Activated CD8-positive, alpha-beta T cell treated with anti-CD3 and anti-CD28 coated beads for 36 hours (primary cell): ENCODE results near the gene PDE4B. TPM values are rescaled to one million over a fixed set of nuclear protein-coding genes. Genes with fewer than 3 reads are reported as not detected.

Experiments used
- ATAC-seq: fragments of 200-7000 bp; cut with Tn5 transposase; one replicate; pipeline ENCODE4 v1.10.0; 2021; ENCODE audit warnings: mild to moderate bottlenecking, moderate library complexity
- CTCF ChIA-PET: fragments of 350-600 bp; sonication (Branson Sonifier 250); formaldehyde crosslinking; loops from one replicate; lab custom pipeline; 2021; ENCODE audit warnings: antibody characterized with exemption; lab: Charles Lee
- POLR2A ChIA-PET: fragments of 350-600 bp; sonication (Branson Sonifier 250); formaldehyde crosslinking; loops from one replicate; lab custom pipeline; 2021; ENCODE audit warnings: antibody characterized with exemption; lab: Charles Lee
- DNase-seq: peaks from one replicate; pipeline ENCODE4 v3.0.0-alpha.2; 2020
- H3K27ac Mint-ChIP-seq: one replicate; pipeline ENCODE4 v1.8.0; 2021; ENCODE audit warnings: mild to moderate bottlenecking, mixed read lengths
- H3K27me3 Mint-ChIP-seq: one replicate; pipeline ENCODE4 v1.8.0; 2021; ENCODE audit warnings: mixed read lengths
- H3K36me3 Mint-ChIP-seq: one replicate; pipeline ENCODE4 v1.8.0; 2021; ENCODE audit warnings: low read depth, mixed read lengths
- H3K4me1 Mint-ChIP-seq: one replicate; pipeline ENCODE4 v1.8.0; 2021; ENCODE audit warnings: low read depth, mixed read lengths
- H3K4me3 Mint-ChIP-seq: one replicate; pipeline ENCODE4 v1.8.0; 2021; ENCODE audit warnings: mild to moderate bottlenecking, moderate library complexity, mixed read lengths
- H3K9me3 Mint-ChIP-seq: one replicate; pipeline ENCODE4 v1.8.0; 2021; ENCODE audit warnings: mixed read lengths
- intact Hi-C: fragments of 100-400 bp; cut with micrococcal nuclease; formaldehyde crosslinking; loops from one replicate; pipeline ENCODE4 v1.10.0; 2022
- total RNA-seq, 2 experiments: library from RNA; stranded (reverse); gene quantifications; one replicate each; pipeline ENCODE4 v1.2.3, GENCODE V29; 2021
- TF ChIP-seq, protein P1 (sequence below): fragments of 200-600 bp; IDR thresholded peaks from one replicate; pipeline ENCODE4 v1.8.0; 2022; ENCODE audit warnings: antibody characterized with exemption, mild to moderate bottlenecking

PDE4B gene
- total RNA-seq, 2 experiments from 2014 or later: 32.4 to 33.1 TPM

DNA sequence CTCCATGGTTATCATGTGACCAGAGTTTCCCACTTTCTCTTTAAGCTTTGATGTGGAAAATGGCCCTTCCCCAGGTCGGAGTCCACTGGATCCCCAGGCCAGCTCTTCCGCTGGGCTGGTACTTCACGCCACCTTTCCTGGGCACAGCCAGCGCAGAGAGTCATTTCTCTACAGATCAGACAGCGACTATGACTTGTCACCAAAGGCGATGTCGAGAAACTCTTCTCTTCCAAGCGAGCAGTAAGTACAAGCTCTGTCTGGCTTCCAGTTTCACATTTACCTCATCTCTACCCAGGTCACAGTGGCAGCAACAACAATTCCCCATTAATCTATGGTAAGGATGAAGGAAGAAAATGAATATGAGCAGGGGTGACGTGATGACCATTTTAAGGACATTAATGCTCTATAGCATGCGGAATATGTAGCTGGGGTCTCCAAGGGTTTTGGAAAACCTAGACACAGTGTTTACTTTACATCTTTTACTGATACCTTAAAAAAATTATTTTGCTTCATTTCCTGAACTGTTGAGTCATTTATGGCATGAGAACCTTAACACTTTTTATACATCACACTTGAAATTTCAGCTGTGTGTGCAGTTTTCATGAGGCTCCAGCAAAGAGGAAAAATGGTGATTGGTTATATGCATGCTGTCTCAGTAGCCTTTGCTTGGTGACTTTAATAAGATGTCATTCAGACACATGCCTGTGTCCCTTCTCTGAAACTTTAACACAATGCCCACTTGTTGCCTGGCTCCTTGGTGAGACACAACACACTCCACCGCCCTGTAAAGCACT lies 454.9 kb downstream of the PDE4B start:
- peaks cover 31% of the 10 kb centered on the region for H3K4me1 Mint-ChIP-seq
- intact Hi-C loops: loop anchor here (10.0 kb wide), 2 partner anchors 433 to 477 kb away; no protein-coding TSS in a partner anchor
- H3K9me3 Mint-ChIP-seq: no peaks in the 10 kb centered on the region
- peaks cover 2% of the 10 kb centered on the region for H3K27me3 Mint-ChIP-seq
- no peaks in the 10 kb centered on the region for H3K36me3 Mint-ChIP-seq
- H3K27ac Mint-ChIP-seq: peak overlapping the region; percentile 84
- DNase-seq: peak; percentile 54
- H3K4me3 Mint-ChIP-seq: peak overlapping the region; percentile 61
- peak; percentile 56 for ATAC-seq
- ChIA-PET POLR2A (interaction anchor here (0.6 to 2.9 kb wide), 14 partner anchors 10 to 1371 kb away, joined by 3 to 15 read pairs (median 4); no protein-coding TSS in a partner anchor), CTCF (interaction anchor here (1.0 to 22.3 kb wide), 18 partner anchors 28 to 291 kb away, joined by 3 to 512 read pairs (median 4); no protein-coding TSS in a partner anchor)
- TF ChIP-seq, protein P1, sequence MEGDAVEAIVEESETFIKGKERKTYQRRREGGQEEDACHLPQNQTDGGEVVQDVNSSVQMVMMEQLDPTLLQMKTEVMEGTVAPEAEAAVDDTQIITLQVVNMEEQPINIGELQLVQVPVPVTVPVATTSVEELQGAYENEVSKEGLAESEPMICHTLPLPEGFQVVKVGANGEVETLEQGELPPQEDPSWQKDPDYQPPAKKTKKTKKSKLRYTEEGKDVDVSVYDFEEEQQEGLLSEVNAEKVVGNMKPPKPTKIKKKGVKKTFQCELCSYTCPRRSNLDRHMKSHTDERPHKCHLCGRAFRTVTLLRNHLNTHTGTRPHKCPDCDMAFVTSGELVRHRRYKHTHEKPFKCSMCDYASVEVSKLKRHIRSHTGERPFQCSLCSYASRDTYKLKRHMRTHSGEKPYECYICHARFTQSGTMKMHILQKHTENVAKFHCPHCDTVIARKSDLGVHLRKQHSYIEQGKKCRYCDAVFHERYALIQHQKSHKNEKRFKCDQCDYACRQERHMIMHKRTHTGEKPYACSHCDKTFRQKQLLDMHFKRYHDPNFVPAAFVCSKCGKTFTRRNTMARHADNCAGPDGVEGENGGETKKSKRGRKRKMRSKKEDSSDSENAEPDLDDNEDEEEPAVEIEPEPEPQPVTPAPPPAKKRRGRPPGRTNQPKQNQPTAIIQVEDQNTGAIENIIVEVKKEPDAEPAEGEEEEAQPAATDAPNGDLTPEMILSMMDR: no peak

DNA sequence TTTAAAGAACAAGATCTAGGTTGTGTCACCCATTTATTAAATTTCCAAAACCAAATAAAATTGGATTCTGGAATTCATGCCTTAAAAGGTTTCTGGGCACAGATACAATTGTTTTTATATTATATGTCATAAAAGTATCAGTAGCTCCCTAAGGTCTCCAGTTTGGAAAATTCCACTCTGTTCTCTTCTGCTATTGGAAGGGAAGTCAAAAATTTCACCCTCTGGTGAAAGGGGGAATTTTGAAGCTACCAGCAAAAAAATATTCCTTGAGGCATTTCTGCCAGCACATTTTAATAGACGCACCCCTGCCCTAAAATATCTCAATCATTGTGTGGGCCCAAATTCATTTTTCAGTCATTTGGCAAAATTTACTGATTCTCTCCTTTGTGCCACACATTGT lies 455.6 kb downstream of the PDE4B start:
- POLR2A ChIA-PET: interaction anchor here (0.6 to 2.9 kb wide), 8 partner anchors 10 to 560 kb away, joined by 3 to 15 read pairs (median 4); no protein-coding TSS in a partner anchor
- Mint-ChIP-seq H3K36me3 (no peaks in the 10 kb centered on the region), H3K27ac (no peak overlapping the region), H3K4me3 (no peak overlapping the region), H3K9me3 (no peaks in the 10 kb centered on the region), H3K27me3 (peaks cover 2% of the 10 kb centered on the region), H3K4me1 (peaks cover 33% of the 10 kb centered on the region)
- intact Hi-C loops: loop anchor here (10.0 kb wide), 2 partner anchors 433 to 477 kb away; no protein-coding TSS in a partner anchor
- CTCF ChIA-PET: interaction anchor here (1.0 to 22.3 kb wide), 15 partner anchors 28 to 289 kb away, joined by 3 to 512 read pairs (median 4); no protein-coding TSS in a partner anchor
- no peak for DNase-seq
- no peak for ATAC-seq
- TF ChIP-seq, protein P1: no peak

DNA sequence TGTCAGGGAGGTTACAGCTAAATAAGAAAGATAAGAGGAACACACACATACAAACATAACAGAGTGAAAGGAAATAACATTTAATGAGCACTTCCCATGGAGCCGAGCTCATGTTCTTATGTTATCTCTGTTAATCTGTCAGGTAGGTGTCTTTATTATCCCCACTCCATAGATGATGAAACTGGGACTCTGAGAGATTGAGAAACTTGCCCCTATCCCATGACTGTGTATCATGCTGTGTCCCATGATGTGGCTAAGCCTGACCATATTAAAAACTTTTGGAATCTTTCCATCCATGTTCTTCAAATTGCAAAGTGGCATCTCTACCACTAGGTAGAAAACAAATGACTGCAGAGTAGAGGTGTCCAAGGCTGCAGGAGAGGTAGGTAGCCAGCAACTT lies 456.1 kb downstream of the PDE4B start:
- intact Hi-C loops: loop anchor here (10.0 kb wide), 2 partner anchors 434 to 476 kb away; no protein-coding TSS in a partner anchor
- POLR2A ChIA-PET: interaction anchor here (0.6 to 2.9 kb wide), 3 partner anchors 34 to 197 kb away, joined by 3 to 15 read pairs (median 3); no protein-coding TSS in a partner anchor
- peaks cover 2% of the 10 kb centered on the region for H3K27me3 Mint-ChIP-seq
- H3K36me3 Mint-ChIP-seq: no peaks in the 10 kb centered on the region
- TF ChIP-seq, protein P1: no peak
- peaks cover 38% of the 10 kb centered on the region for H3K4me1 Mint-ChIP-seq
- no peak overlapping the region for H3K27ac Mint-ChIP-seq
- CTCF ChIA-PET: interaction anchor here (1.1 to 22.3 kb wide), 12 partner anchors 26 to 257 kb away, joined by 3 to 512 read pairs (median 5); no protein-coding TSS in a partner anchor
- no peaks in the 10 kb centered on the region for H3K9me3 Mint-ChIP-seq
- H3K4me3 Mint-ChIP-seq: no peak overlapping the region
- DNase-seq: no peak
- no peak for ATAC-seq

DNA sequence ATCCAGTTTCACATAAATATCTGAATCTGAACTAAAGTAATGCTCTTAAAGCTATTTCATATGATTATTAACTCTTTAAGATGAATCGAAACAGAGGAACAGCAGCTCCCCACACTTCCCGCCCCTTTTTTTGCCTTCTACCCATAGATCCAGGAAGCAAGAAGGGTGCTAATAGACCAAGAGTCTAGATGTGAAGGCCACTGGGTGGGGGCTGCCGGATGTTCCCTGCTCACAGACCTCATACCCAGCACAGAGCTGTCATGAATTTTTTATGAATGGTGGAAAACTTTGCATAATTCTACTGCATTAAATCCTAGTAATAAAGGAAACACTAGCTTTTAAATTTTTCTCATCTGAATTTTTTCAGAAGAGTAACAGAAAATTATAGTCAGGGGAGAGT lies 457.4 kb downstream of the PDE4B start:
- Mint-ChIP-seq H3K36me3 (no peaks in the 10 kb centered on the region), H3K4me3 (no peak overlapping the region)
- POLR2A ChIA-PET: interaction anchor here (0.8 to 1.6 kb wide), 3 partner anchors 94 to 197 kb away, joined by 3 to 5 read pairs (median 5); no protein-coding TSS in a partner anchor

More for the DNA sequence above, 457.4 kb downstream of the PDE4B start:
- Mint-ChIP-seq H3K4me1 (peaks cover 49% of the 10 kb centered on the region), H3K27me3 (peaks cover 2% of the 10 kb centered on the region), H3K27ac (no peak overlapping the region), H3K9me3 (no peaks in the 10 kb centered on the region)
- CTCF ChIA-PET: interaction anchor here (0.7 to 22.3 kb wide), 16 partner anchors 9 to 476 kb away, joined by 3 to 512 read pairs (median 4); no protein-coding TSS in a partner anchor
- no peak for DNase-seq
- ATAC-seq: no peak
- TF ChIP-seq, protein P1: no peak
- intact Hi-C loops: no loop called here
